ENCODE measurements around the gene ADORA2B. TPM values are rescaled to one million over a fixed set of nuclear protein-coding genes. Genes with fewer than 3 reads are reported as not detected.
A peak's percentile ranks its signal among the peaks of the same experiment; 100 is the strongest.
"Not testable (repeated sequence)": the region's sequence is repeated elsewhere in the genome, so short reads cannot be mapped to it uniquely, and the experiment has no call there.

ADORA2B gene
- total RNA-seq, 1 donor from 2014 or later = 9.7 TPM

- Mint-ChIP-seq H3K36me3 (ENCODE audit: low read depth) (peaks cover 17% of the 10 kb centered on the region), H3K4me3 (ENCODE audit: unreplicated experiment) (no peak overlapping the region), H3K27ac (ENCODE audit: unreplicated experiment) (no peak overlapping the region), H3K4me1 (ENCODE audit: low read depth) (peaks cover 9% of the 10 kb centered on the region), H3K27me3 (ENCODE audit: low read depth) (no peaks in the 10 kb centered on the region), H3K9me3 (ENCODE audit: low read depth) (no peaks in the 10 kb centered on the region)
- no peak for DNase-seq (ENCODE audit: low spot score)
- TF ChIP-seq CTCF (IDR thresholded peaks at IDR 0.05) = peak; percentile 10
Observed at GRCh38 chr17:15977894-15978293, 33.0 kb downstream of the ADORA2B start.

GRCh38 chr17:15978606-15979005 is 33.7 kb downstream of the ADORA2B start:
- Mint-ChIP-seq H3K27me3 (ENCODE audit: low read depth) (no peaks in the 10 kb centered on the region), H3K4me1 (ENCODE audit: low read depth) (peaks cover 9% of the 10 kb centered on the region), H3K4me3 (ENCODE audit: unreplicated experiment) (no peak overlapping the region), H3K36me3 (ENCODE audit: low read depth) (peaks cover 17% of the 10 kb centered on the region), H3K27ac (ENCODE audit: unreplicated experiment) (no peak overlapping the region), H3K9me3 (ENCODE audit: low read depth) (no peaks in the 10 kb centered on the region)
- TF ChIP-seq CTCF (IDR thresholded peaks at IDR 0.05) = no peak
- DNase-seq (ENCODE audit: low spot score) = no peak

GRCh38 chr17:15979013-15979412 is 34.1 kb downstream of the ADORA2B start:
- peaks cover 20% of the 10 kb centered on the region for H3K36me3 Mint-ChIP-seq (ENCODE audit: low read depth)
- H3K4me3 Mint-ChIP-seq (ENCODE audit: unreplicated experiment) = not testable (repeated sequence)

GRCh38 chr17:15981208-15981607 is 36.3 kb downstream of the ADORA2B start:
- no peaks in the 10 kb centered on the region for H3K27me3 Mint-ChIP-seq (ENCODE audit: low read depth)
- no peak for TF ChIP-seq CTCF (IDR thresholded peaks at IDR 0.05)
- peaks cover 18% of the 10 kb centered on the region for H3K36me3 Mint-ChIP-seq (ENCODE audit: low read depth)
- H3K4me1 Mint-ChIP-seq (ENCODE audit: low read depth) = peaks cover 23% of the 10 kb centered on the region
- H3K27ac Mint-ChIP-seq (ENCODE audit: unreplicated experiment) = peak overlapping the region; percentile 17
- DNase-seq (ENCODE audit: low spot score) = no peak
- H3K4me3 Mint-ChIP-seq (ENCODE audit: unreplicated experiment) = no peak overlapping the region
- H3K9me3 Mint-ChIP-seq (ENCODE audit: low read depth) = no peaks in the 10 kb centered on the region

More at GRCh38 chr17:15979013-15979412, 34.1 kb downstream of the ADORA2B start:
- DNase-seq (ENCODE audit: low spot score); H3K9me3 Mint-ChIP-seq (ENCODE audit: low read depth); H3K27me3 Mint-ChIP-seq (ENCODE audit: low read depth); H3K27ac Mint-ChIP-seq (ENCODE audit: unreplicated experiment): not testable (repeated sequence)
- H3K4me1 Mint-ChIP-seq (ENCODE audit: low read depth) = peaks cover 13% of the 10 kb centered on the region

GRCh38 chr17:15981646-15982580 is 37.0 kb downstream of the ADORA2B start:
- peaks cover 20% of the 10 kb centered on the region for H3K36me3 Mint-ChIP-seq (ENCODE audit: low read depth)
- no peak overlapping the region for H3K4me3 Mint-ChIP-seq (ENCODE audit: unreplicated experiment)
- peaks cover 23% of the 10 kb centered on the region for H3K4me1 Mint-ChIP-seq (ENCODE audit: low read depth)
- no peak for TF ChIP-seq CTCF (IDR thresholded peaks at IDR 0.05)
- H3K9me3 Mint-ChIP-seq (ENCODE audit: low read depth) = no peaks in the 10 kb centered on the region
- peak overlapping the region; percentile 86 for H3K27ac Mint-ChIP-seq (ENCODE audit: unreplicated experiment)
- no peak for DNase-seq (ENCODE audit: low spot score)
- H3K27me3 Mint-ChIP-seq (ENCODE audit: low read depth) = no peaks in the 10 kb centered on the region

Data from chondrocyte (in vitro differentiated cells).